SK-N-SH (cell line): ENCODE data around the gene SPIN1. TPM values are rescaled to one million over a fixed set of nuclear protein-coding genes. Genes with fewer than 3 reads are reported as not detected.

ENCODE experiments used
- CTCF ChIA-PET: fragments of 300-600, 350-600 bp; formaldehyde crosslinking; extraction: SDS; loops from one replicate; lab custom pipeline; 2021; lab: Yijun Ruan, JAX
- POLR2A ChIA-PET: fragments of 350-600 bp; sonication (Branson Sonifier 250); formaldehyde crosslinking; extraction: SDS; loops from one replicate; lab custom pipeline; 2020; ENCODE audit warnings: antibody characterized with exemption, inconsistent platforms; lab: Yijun Ruan, JAX
- DNase-seq: peaks from one replicate; pipeline ENCODE4 v3.0.0; 2012
- H2AFZ ChIP-seq: fragments of 200-600 bp; sonication (generic); 2 replicates; pipeline ENCODE4 v1.8.1; 2016; ENCODE audit warnings: antibody characterized with exemption, mild to moderate bottlenecking, low read depth
- H3F3A ChIP-seq: fragments of 200-600 bp; sonication (generic); replicated peaks from 2 replicates; pipeline ENCODE3; 2016; ENCODE audit warnings: antibody characterized with exemption, mild to moderate bottlenecking; ENCODE audit not compliant: insufficient read depth
- H3K27ac ChIP-seq, 2 experiments: fragments of 200-500 bp in 1 of 2; fragments of 200-600 bp in 1 of 2; sonication (Bioruptor generic) in 1 of 2; sonication (generic), shearing (Covaris generic) in 1 of 2; 2 replicates each; pipeline versions ENCODE4 v1.5.1 to v1.6.1; 2014 to 2016; ENCODE audit warnings: low read depth in 2 of 2, inconsistent platforms in 1 of 2, low read length in 1 of 2, mild to moderate bottlenecking in 1 of 2, mixed read lengths in 1 of 2
- H3K27me3 ChIP-seq: fragments of 200-600 bp; sonication (generic), shearing (Covaris generic); 2 replicates; pipeline ENCODE4 v1.6.1; 2016; ENCODE audit warnings: mixed run types; ENCODE audit not compliant: insufficient read depth
- H3K36me3 ChIP-seq, 2 experiments: fragments of 200-500 bp in 1 of 2; fragments of 200-600 bp in 1 of 2; sonication (Bioruptor generic) in 1 of 2; sonication (generic) in 1 of 2; replicated peaks in 1 of 2; 2 replicates each; pipeline versions ENCODE3 to v1.5.1; 2014 to 2016; ENCODE audit warnings: low read length in 1 of 2, mild to moderate bottlenecking in 1 of 2; ENCODE audit not compliant: insufficient read depth in 2 of 2, control insufficient read depth in 1 of 2
- H3K4me1 ChIP-seq, 2 experiments: fragments of 200-500 bp in 1 of 2; fragments of 200-600 bp in 1 of 2; sonication (Bioruptor generic) in 1 of 2; sonication (generic), shearing (Covaris generic) in 1 of 2; 2 replicates each; pipeline versions ENCODE4 v1.5.1 to v1.6.1; 2014 to 2016; ENCODE audit warnings: low read depth in 1 of 2, low read length in 1 of 2, mixed run types in 1 of 2; ENCODE audit not compliant: insufficient read depth in 2 of 2, control insufficient read depth in 1 of 2
- H3K4me2 ChIP-seq: fragments of 200-600 bp; sonication (generic), shearing (Covaris generic); 2 replicates; pipeline ENCODE4 v1.6.1; 2017; ENCODE audit warnings: mixed run types
- H3K4me3 ChIP-seq, 2 experiments: fragments of 200-500 bp in 1 of 2; fragments of 200-600 bp in 1 of 2; sonication (Bioruptor generic) in 1 of 2; sonication (generic), shearing (Covaris generic) in 1 of 2; 2 replicates each; pipeline versions ENCODE4 v1.5.1 to v1.8.1; 2014 to 2016; ENCODE audit warnings: low read depth in 2 of 2, inconsistent platforms in 1 of 2, low read length in 1 of 2, mild to moderate bottlenecking in 1 of 2, mixed read lengths in 1 of 2, moderate library complexity in 1 of 2
- H3K79me2 ChIP-seq: fragments of 200-600 bp; sonication (generic); 2 replicates; pipeline ENCODE4 v1.8.1; 2017; ENCODE audit warnings: mild to moderate bottlenecking; ENCODE audit not compliant: insufficient read depth
- H3K9ac ChIP-seq: fragments of 200-600 bp; sonication (generic); 2 replicates; pipeline ENCODE4 v1.6.1; 2017; ENCODE audit warnings: mixed run types
- H3K9me2 ChIP-seq: fragments of 200-600 bp; sonication (generic); 2 replicates; pipeline ENCODE4 v1.6.1; 2017; ENCODE audit warnings: mixed run types
- H3K9me3 ChIP-seq: fragments of 200-600 bp; sonication (generic); 2 replicates; pipeline ENCODE4 v1.6.1; 2017; ENCODE audit warnings: mixed run types, mild to moderate bottlenecking, moderate library complexity
- H4K20me1 ChIP-seq: fragments of 200-600 bp; sonication (generic); 2 replicates; pipeline ENCODE4 v1.6.1; 2017; ENCODE audit warnings: mild to moderate bottlenecking, mixed run types; ENCODE audit not compliant: insufficient read depth
- EZH2phosphoT487 ChIP-seq: fragments of 200-600 bp; sonication (generic); IDR thresholded peaks from 2 replicates; pipeline ENCODE4 v1.6.1; 2017; ENCODE audit warnings: low read depth, mixed run types, mild to moderate bottlenecking, antibody characterized with exemption, moderate library complexity, borderline replicate concordance
- FOSL2 ChIP-seq: IDR thresholded peaks from 2 replicates; pipeline ENCODE4 v1.4.0; 2012; ENCODE audit warnings: low read depth, mild to moderate bottlenecking, moderate library complexity, borderline replicate concordance
- FOXJ3 ChIP-seq: sonication (generic); formaldehyde crosslinking; IDR thresholded peaks from 2 replicates; pipeline ENCODE4 v1.5.1; 2020; ENCODE audit warnings: mild to moderate bottlenecking, missing genetic modification reagents
- FOXM1 ChIP-seq: IDR thresholded peaks from 2 replicates; pipeline ENCODE4 v1.4.0; 2012; ENCODE audit warnings: low read depth, mild to moderate bottlenecking
- GATA2 ChIP-seq: sonication (generic); formaldehyde crosslinking; IDR thresholded peaks from 2 replicates; pipeline ENCODE4 v1.5.0; 2020; ENCODE audit warnings: mild to moderate bottlenecking, missing genetic modification reagents
- NFIC ChIP-seq: IDR thresholded peaks from 2 replicates; pipeline ENCODE4 v1.4.0; 2012; ENCODE audit warnings: borderline replicate concordance
- POLR2AphosphoS5 ChIP-seq: IDR thresholded peaks from 2 replicates; pipeline ENCODE4 v1.6.1; 2012; ENCODE audit warnings: low read depth, low read length
- RFX5 ChIP-seq: IDR thresholded peaks from 2 replicates; pipeline ENCODE4 v1.6.1; 2012; ENCODE audit warnings: mild to moderate bottlenecking, improper control_type of control experiment, low read length
- TEAD4 ChIP-seq: IDR thresholded peaks from 2 replicates; pipeline ENCODE4 v1.4.0; 2012; ENCODE audit warnings: mild to moderate bottlenecking, borderline replicate concordance; ENCODE audit not compliant: insufficient read depth
- USF2 ChIP-seq: fragments of 150-350 bp; IDR thresholded peaks from 2 replicates; pipeline ENCODE4 v1.6.1; 2017; ENCODE audit warnings: antibody characterized with exemption, low read length, low read depth, borderline replicate concordance
- WGBS: methylation state at CpG from one replicate; pipeline ENCODE4 v1.1.6; 2017; ENCODE audit warnings: low lambda C conversion rate; 5-methylcytosine and 5-hydroxymethylcytosine counted together
- polyA plus RNA-seq, 3 experiments: library from polyadenylated mRNA; depleted of rRNA; stranded (reverse); fragments of >200 nt; gene quantifications; 2 replicates each; pipeline ENCODE4 v1.2.3, GENCODE V29; 2012
- TF ChIP-seq, protein P1 (sequence below): IDR thresholded peaks from 2 replicates; pipeline ENCODE4 v1.4.0; 2012; ENCODE audit warnings: low read depth, borderline replicate concordance
- TF ChIP-seq, protein P2 (sequence below): IDR thresholded peaks from 2 replicates; pipeline ENCODE4 v1.4.0; 2012; ENCODE audit warnings: low read depth, borderline replicate concordance

Gene SPIN1
- polyA plus RNA-seq, 1 of the 3 experiments (the other 2 are of a cell fraction), result 35.8 TPM

DNA sequence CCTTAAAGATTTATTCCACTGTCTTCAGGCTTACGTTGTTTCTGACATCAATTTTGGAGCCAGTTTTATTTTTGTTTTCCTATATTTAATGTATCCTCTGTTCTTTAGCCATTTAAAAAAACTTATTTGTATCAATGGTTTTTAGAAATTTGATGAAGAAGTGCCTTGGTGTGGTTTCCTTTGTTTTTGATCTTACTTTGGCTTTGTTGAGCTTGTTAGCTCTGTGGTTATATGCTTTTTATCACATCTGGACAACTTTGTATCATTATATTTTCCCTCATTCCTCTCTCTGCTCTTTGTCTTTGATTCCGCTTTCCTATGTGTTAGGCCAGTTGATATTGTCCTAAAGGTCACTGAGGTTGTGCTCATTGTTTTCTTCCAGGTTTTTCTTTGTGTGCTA is 58.5 kb downstream of the SPIN1 start:
- Histone ChIP-seq H4K20me1 (peaks cover 25% of the 10 kb centered on the region; the same call in 1 of the 2 replicates), H3K4me3 (no peak overlapping the region), H2AFZ (no peak overlapping the region), H3K27me3 (no peaks in the 10 kb centered on the region), H3K27ac (no peak overlapping the region), H3F3A (peaks cover 7% of the 10 kb centered on the region), H3K79me2 (peaks cover 84% of the 10 kb centered on the region), H3K4me2 (no peak overlapping the region), H3K4me1 (no peaks in the 10 kb centered on the region), H3K9me3 (no peaks in the 10 kb centered on the region), H3K9me2 (no peaks in the 10 kb centered on the region), H3K36me3 (peaks cover 20 to 34% of the 10 kb centered on the region in 2 experiments), H3K9ac (no peak overlapping the region)
- DNase-seq, result no peak
- WGBS, result 93% methylated on average over 2 of the region's 2 CpGs
- no peak for TF ChIP-seq FOSL2
- TF ChIP-seq, protein P1, sequence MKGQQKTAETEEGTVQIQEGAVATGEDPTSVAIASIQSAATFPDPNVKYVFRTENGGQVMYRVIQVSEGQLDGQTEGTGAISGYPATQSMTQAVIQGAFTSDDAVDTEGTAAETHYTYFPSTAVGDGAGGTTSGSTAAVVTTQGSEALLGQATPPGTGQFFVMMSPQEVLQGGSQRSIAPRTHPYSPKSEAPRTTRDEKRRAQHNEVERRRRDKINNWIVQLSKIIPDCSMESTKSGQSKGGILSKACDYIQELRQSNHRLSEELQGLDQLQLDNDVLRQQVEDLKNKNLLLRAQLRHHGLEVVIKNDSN, result no peak
- TF ChIP-seq RFX5, result no peak
- no peak for TF ChIP-seq FOXM1
- TF ChIP-seq, protein P2, sequence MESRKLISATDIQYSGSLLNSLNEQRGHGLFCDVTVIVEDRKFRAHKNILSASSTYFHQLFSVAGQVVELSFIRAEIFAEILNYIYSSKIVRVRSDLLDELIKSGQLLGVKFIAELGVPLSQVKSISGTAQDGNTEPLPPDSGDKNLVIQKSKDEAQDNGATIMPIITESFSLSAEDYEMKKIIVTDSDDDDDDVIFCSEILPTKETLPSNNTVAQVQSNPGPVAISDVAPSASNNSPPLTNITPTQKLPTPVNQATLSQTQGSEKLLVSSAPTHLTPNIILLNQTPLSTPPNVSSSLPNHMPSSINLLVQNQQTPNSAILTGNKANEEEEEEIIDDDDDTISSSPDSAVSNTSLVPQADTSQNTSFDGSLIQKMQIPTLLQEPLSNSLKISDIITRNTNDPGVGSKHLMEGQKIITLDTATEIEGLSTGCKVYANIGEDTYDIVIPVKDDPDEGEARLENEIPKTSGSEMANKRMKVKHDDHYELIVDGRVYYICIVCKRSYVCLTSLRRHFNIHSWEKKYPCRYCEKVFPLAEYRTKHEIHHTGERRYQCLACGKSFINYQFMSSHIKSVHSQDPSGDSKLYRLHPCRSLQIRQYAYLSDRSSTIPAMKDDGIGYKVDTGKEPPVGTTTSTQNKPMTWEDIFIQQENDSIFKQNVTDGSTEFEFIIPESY, result no peak
- TF ChIP-seq FOXJ3 (CRISPR knock-in tag), result no peak
- ChIA-PET POLR2A (no interaction called here), CTCF (no interaction called here)

- peaks cover 83% of the 10 kb centered on the region for H3K79me2 ChIP-seq
- no peak overlapping the region for H3K4me3 ChIP-seq
- no peak overlapping the region for H3K4me2 ChIP-seq
- H3K9me2 ChIP-seq, result no peaks in the 10 kb centered on the region
- ChIA-PET POLR2A (no interaction called here), CTCF (no interaction called here)
- H3K36me3 ChIP-seq, result peaks cover 20 to 30% of the 10 kb centered on the region in 2 experiments
- WGBS, result 100% methylated on average over 4 of the region's 4 CpGs
- H3K9me3 ChIP-seq, result no peaks in the 10 kb centered on the region
- H3K27ac ChIP-seq, result no peak overlapping the region
- peaks cover under 1% of the 10 kb centered on the region for H3F3A ChIP-seq
- TF ChIP-seq NFIC, result no peak
- TF ChIP-seq EZH2phosphoT487, result no peak
- TF ChIP-seq, protein P1, result no peak
- TF ChIP-seq POLR2AphosphoS5, result no peak
- TF ChIP-seq GATA2 (CRISPR knock-in tag), result no peak
- no peak for TF ChIP-seq USF2
- TF ChIP-seq FOXJ3 (CRISPR knock-in tag), result no peak
- no peak for TF ChIP-seq TEAD4
- H3K9ac ChIP-seq, result no peak overlapping the region
- no peaks in the 10 kb centered on the region for H3K27me3 ChIP-seq
- no peak for DNase-seq
- H4K20me1 ChIP-seq, result peaks cover 25% of the 10 kb centered on the region; the same call in 1 of the 2 replicates
- H3K4me1 ChIP-seq, result no peaks in the 10 kb centered on the region
- no peak overlapping the region for H2AFZ ChIP-seq
Observed at GRCh38 chr9:88447431-88447830, 59.2 kb downstream of the SPIN1 start.
